Common myeloid progenitor, CD34-positive (primary cell): ENCODE results near the gene BCAS1.

Experiments used
- CTCF ChIA-PET: fragments of 350-600 bp; sonication (Branson Sonifier 250); formaldehyde crosslinking; loops from one replicate; lab custom pipeline; 2021; ENCODE audit warnings: antibody characterized with exemption; lab: Charles Lee
- POLR2A ChIA-PET: fragments of 350-600 bp; sonication (Branson Sonifier 250); formaldehyde crosslinking; loops from one replicate; lab custom pipeline; 2021; ENCODE audit warnings: antibody characterized with exemption; lab: Charles Lee
- DNase-seq, 3 donors: peaks; one replicate each; pipeline versions ENCODE4 v3.0.0 to v3.0.0-alpha.2; 2013
- H3K27ac ChIP-seq, 2 experiments: 1 replicate in 1 of 2; 2 replicates in 1 of 2; pipeline ENCODE4 v1.7.0; 2013; ENCODE audit warnings: inconsistent platforms in 2 of 2, low read length in 2 of 2, mild to moderate bottlenecking in 2 of 2, low read depth in 1 of 2, moderate library complexity in 1 of 2; ENCODE audit not compliant: severe bottlenecking in 2 of 2, insufficient read depth in 1 of 2, poor library complexity in 1 of 2
- H3K27me3 ChIP-seq, 5 experiments: replicated peaks in 2 of 5; 1 replicate in 3 of 5; 2 replicates in 2 of 5; pipeline versions ENCODE4 v1.6.1 to v1.7.0; 2013; ENCODE audit warnings: low read length in 4 of 5, mild to moderate bottlenecking in 2 of 5, moderate library complexity in 2 of 5, inconsistent platforms in 1 of 5; ENCODE audit not compliant: insufficient read depth in 5 of 5, control insufficient read depth in 4 of 5
- H3K36me3 ChIP-seq, 4 experiments: 1 replicate in 2 of 4; 2 replicates in 2 of 4; pipeline versions ENCODE4 v1.6.1 to v1.7.0; 2013; ENCODE audit warnings: low read length in 3 of 4, control low read depth in 1 of 4, mild to moderate bottlenecking in 1 of 4; ENCODE audit not compliant: control insufficient read depth in 4 of 4, insufficient read depth in 4 of 4
- H3K4me1 ChIP-seq, 4 experiments: 1 replicate in 3 of 4; 2 replicates in 1 of 4; pipeline versions ENCODE4 v1.6.1 to v1.7.1; 2013; ENCODE audit warnings: low read length in 3 of 4, mild to moderate bottlenecking in 3 of 4, control low read depth in 1 of 4, inconsistent platforms in 1 of 4, moderate library complexity in 1 of 4; ENCODE audit not compliant: control insufficient read depth in 4 of 4, insufficient read depth in 4 of 4; ENCODE audit errors: control extremely low read depth in 1 of 4
- H3K4me3 ChIP-seq, 7 experiments: 1 replicate in 4 of 7; 2 replicates in 3 of 7; pipeline versions ENCODE4 v1.5.1 to v1.7.0; 2013; ENCODE audit warnings: mild to moderate bottlenecking in 7 of 7, low read length in 6 of 7, moderate library complexity in 6 of 7, inconsistent platforms in 2 of 7, low read depth in 2 of 7, control low read depth in 1 of 7; ENCODE audit not compliant: insufficient read depth in 4 of 7, control insufficient read depth in 1 of 7; ENCODE audit errors: extremely low read depth in 1 of 7
- H3K9me3 ChIP-seq, 5 experiments: 1 replicate in 4 of 5; 2 replicates in 1 of 5; pipeline versions ENCODE4 v1.6.1 to v1.7.1; 2013; ENCODE audit warnings: low read length in 4 of 5, mild to moderate bottlenecking in 2 of 5, inconsistent platforms in 1 of 5, low read depth in 1 of 5, moderate library complexity in 1 of 5; ENCODE audit not compliant: control insufficient read depth in 4 of 5, insufficient read depth in 2 of 5; ENCODE audit errors: control extremely low read depth in 1 of 5
- WGBS: methylation state at CpG from one replicate; pipeline ENCODE4 v1.1.5; 2013; ENCODE audit not compliant: insufficient coverage; 5-methylcytosine and 5-hydroxymethylcytosine counted together

Gene BCAS1

GRCh38 chr20:54068966-54069365, 1.4 kb downstream of the BCAS1 start:
- Histone ChIP-seq H3K4me1 (peaks cover 0 to 25% (median 4%) of the 10 kb centered on the region in 4 experiments), H3K27me3 (no peaks in the 10 kb centered on the region), H3K9me3 (no peaks in the 10 kb centered on the region), H3K4me3 (no peak overlapping the region), H3K36me3 (no peaks in the 10 kb centered on the region), H3K27ac (no peak overlapping the region)
- POLR2A ChIA-PET = no interaction called here
- CTCF ChIA-PET = interaction anchor here (0.7 to 1.8 kb wide), 5 partner anchors 8 to 88 kb away, joined by 3 to 7 read pairs (median 3); no protein-coding TSS in a partner anchor
- WGBS = 100% methylated on average over 2 of the region's 5 CpGs
- no peak for DNase-seq

GRCh38 chr20:54068495-54068894, 1.9 kb downstream of the BCAS1 start:
- no peak for DNase-seq
- Histone ChIP-seq H3K36me3 (no peaks in the 10 kb centered on the region), H3K4me1 (peaks cover 0 to 30% (median 6%) of the 10 kb centered on the region in 4 experiments), H3K27me3 (no peaks in the 10 kb centered on the region), H3K9me3 (no peaks in the 10 kb centered on the region), H3K27ac (no peak overlapping the region), H3K4me3 (no peak overlapping the region)
- ChIA-PET CTCF (interaction anchor here (1.1 to 1.8 kb wide), 3 partner anchors 8 to 10 kb away, joined by 3 to 7 read pairs (median 5); no protein-coding TSS in a partner anchor), POLR2A (no interaction called here)
- 89% methylated on average over 4 of the region's 5 CpGs for WGBS

GRCh38 chr20:54067606-54068174, 2.7 kb downstream of the BCAS1 start:
- Histone ChIP-seq H3K4me1 (peaks cover 0 to 37% (median 10%) of the 10 kb centered on the region in 4 experiments), H3K9me3 (no peaks in the 10 kb centered on the region), H3K36me3 (no peaks in the 10 kb centered on the region), H3K4me3 (no peak overlapping the region), H3K27me3 (no peaks in the 10 kb centered on the region), H3K27ac (no peak overlapping the region)
- ChIA-PET POLR2A (no interaction called here), CTCF (interaction anchor here (1.0 to 1.1 kb wide), 2 partner anchors 20 to 34 kb away, joined by 3 read pairs; no protein-coding TSS in a partner anchor)
- DNase-seq = peak in 2 of 3 donors; percentile 58 to 61
- WGBS = 73% methylated on average over 5 of the region's 8 CpGs

- peak; percentile 46 to 83 (median 62) for DNase-seq
- Histone ChIP-seq H3K4me3 (no peak overlapping the region), H3K4me1 (peaks cover 0 to 39% (median 10%) of the 10 kb centered on the region in 4 experiments), H3K36me3 (no peaks in the 10 kb centered on the region), H3K27me3 (no peaks in the 10 kb centered on the region), H3K27ac (no peak overlapping the region), H3K9me3 (no peaks in the 10 kb centered on the region)
- 59% methylated on average over 6 of the region's 7 CpGs for WGBS
- ChIA-PET POLR2A (interaction anchor here (0.6 kb wide), 1 partner anchor 237 kb away, joined by 3 read pairs; no protein-coding TSS in a partner anchor), CTCF (interaction anchor here (0.9 to 1.5 kb wide), 3 partner anchors 15 to 123 kb away, joined by 3 read pairs; no protein-coding TSS in a partner anchor)
Observed at GRCh38 chr20:54065601-54066038, 4.8 kb downstream of the BCAS1 start.

- DNase-seq = no peak
- Histone ChIP-seq H3K4me1 (peaks cover 0 to 34% (median 10%) of the 10 kb centered on the region in 4 experiments), H3K9me3 (no peaks in the 10 kb centered on the region), H3K27me3 (no peaks in the 10 kb centered on the region), H3K36me3 (no peaks in the 10 kb centered on the region), H3K4me3 (no peak overlapping the region), H3K27ac (no peak overlapping the region)
- ChIA-PET CTCF (interaction anchor here (0.7 to 1.6 kb wide), 8 partner anchors 14 to 487 kb away, joined by 3 to 6 read pairs (median 3); no protein-coding TSS in a partner anchor), POLR2A (no interaction called here)
- 84% methylated on average over 6 of the region's 7 CpGs for WGBS
Observed at GRCh38 chr20:54064939-54065338, 5.5 kb downstream of the BCAS1 start.

- ChIA-PET CTCF (interaction anchor here (0.6 to 2.0 kb wide), 8 partner anchors 25 to 486 kb away, joined by 3 to 8 read pairs (median 3); no protein-coding TSS in a partner anchor), POLR2A (no interaction called here)
- DNase-seq = peak in 2 of 3 donors; percentile 65 to 71
- H3K27ac ChIP-seq = no peak overlapping the region
- no peaks in the 10 kb centered on the region for H3K9me3 ChIP-seq
- peaks cover 0 to 34% (median 10%) of the 10 kb centered on the region in 4 experiments for H3K4me1 ChIP-seq
- H3K36me3 ChIP-seq = no peaks in the 10 kb centered on the region
- no peaks in the 10 kb centered on the region for H3K27me3 ChIP-seq
- no peak overlapping the region for H3K4me3 ChIP-seq
- WGBS = 62% methylated on average over 9 of the region's 11 CpGs
Observed at GRCh38 chr20:54063992-54064676, 6.3 kb downstream of the BCAS1 start.
